PC-3 (cell line): Measurements from ENCODE around the gene AQP2. TPM values are rescaled to one million over a fixed set of nuclear protein-coding genes. Genes with fewer than 3 reads are reported as not detected.
A peak's percentile ranks its signal among the peaks of the same experiment; 100 is the strongest.

ENCODE experiments used
- ATAC-seq: fragments of 200-7000 bp; cut with Tn5 transposase; 2 replicates; pipeline ENCODE4 v1.9.1; 2020; ENCODE audit warnings: mild to moderate bottlenecking, moderate library complexity
- BruUV-seq: library from RNA; stranded (reverse); fragments of 400-500 nt; replicated peaks from 2 replicates; lab custom pipeline; 2021; lab: Mats Ljungman, UMichigan
- CTCF ChIA-PET: fragments of 300-600 bp; sonication (Branson Sonifier 250); formaldehyde crosslinking; loops from one replicate; lab custom pipeline; 2022; ENCODE audit warnings: antibody characterized with exemption; lab: Charles Lee
- POLR2A ChIA-PET: fragments of 300-600 bp; sonication (Branson Sonifier 250); formaldehyde crosslinking; loops from one replicate; lab custom pipeline; 2022; ENCODE audit warnings: antibody characterized with exemption; ENCODE audit not compliant: unreplicated experiment; lab: Charles Lee
- DNase-seq: peaks from one replicate; pipeline ENCODE4 v3.0.0-alpha.2; 2015
- H2AFZ ChIP-seq: fragments of 300-600 bp; sonication (generic); 2 replicates; pipeline ENCODE4 v1.6.0; 2016; ENCODE audit warnings: antibody characterized with exemption, low read length
- H3F3A ChIP-seq: fragments of 300-600 bp; sonication (generic); one replicate; pipeline ENCODE4 v1.6.0; 2017; ENCODE audit warnings: antibody characterized with exemption, low read length, control low read depth, mild to moderate bottlenecking; ENCODE audit not compliant: unreplicated experiment
- H3K27ac ChIP-seq: fragments of 300-600 bp; sonication (generic); 2 replicates; pipeline ENCODE4 v1.5.1; 2016; ENCODE audit warnings: mild to moderate bottlenecking, low read length
- H3K27me3 ChIP-seq: fragments of 300-600 bp; sonication (generic); 2 replicates; pipeline ENCODE4 v1.6.1; 2016; ENCODE audit warnings: low read length, mixed read lengths
- H3K36me3 ChIP-seq: fragments of 300-600 bp; sonication (generic); 2 replicates; pipeline ENCODE4 v1.6.1; 2016; ENCODE audit warnings: low read depth, mixed run types, low read length, mixed read lengths
- H3K4me1 ChIP-seq: fragments of 300-600 bp; sonication (generic); 2 replicates; pipeline ENCODE4 v1.5.1; 2016; ENCODE audit warnings: low read length; ENCODE audit not compliant: insufficient read depth
- H3K4me2 ChIP-seq: fragments of 300-600 bp; sonication (generic); 2 replicates; pipeline ENCODE4 v1.6.0; 2016; ENCODE audit warnings: low read length
- H3K4me3 ChIP-seq: fragments of 300-600 bp; sonication (generic); 2 replicates; pipeline ENCODE4 v1.5.1; 2016; ENCODE audit warnings: mild to moderate bottlenecking, low read length, mixed read lengths
- H3K79me2 ChIP-seq: fragments of 300-600 bp; sonication (generic); 2 replicates; pipeline ENCODE4 v1.6.1; 2017; ENCODE audit warnings: low read length, mixed read lengths
- H3K9ac ChIP-seq: fragments of 300-600 bp; sonication (generic); 2 replicates; pipeline ENCODE4 v1.6.0; 2016; ENCODE audit warnings: mild to moderate bottlenecking, low read length
- H3K9me2 ChIP-seq: fragments of 300-600 bp; sonication (generic); replicated peaks from 2 replicates; pipeline ENCODE4 v1.6.1; 2016; ENCODE audit warnings: mixed run types, low read length, mixed read lengths
- H3K9me3 ChIP-seq: fragments of 300-600 bp; sonication (generic); 2 replicates; pipeline ENCODE4 v1.6.1; 2016; ENCODE audit warnings: low read length, mixed read lengths
- H4K20me1 ChIP-seq: fragments of 300-600 bp; sonication (generic); 2 replicates; pipeline ENCODE4 v1.6.1; 2016; ENCODE audit warnings: low read length, mixed read lengths
- CTCF ChIP-seq: fragments of 300-600 bp; sonication (generic); conservative IDR thresholded peaks from 2 replicates; pipeline ENCODE4 v1.5.1; 2017; ENCODE audit warnings: antibody characterized with exemption, low read depth, mild to moderate bottlenecking, low read length
- EZH2 ChIP-seq: fragments of 300-600 bp; sonication (generic); IDR thresholded peaks from one replicate; pipeline ENCODE4 v1.6.1; 2017; ENCODE audit warnings: antibody characterized with exemption, mild to moderate bottlenecking, low read length; ENCODE audit not compliant: unreplicated experiment
- EZH2phosphoT487 ChIP-seq: fragments of 300-600 bp; sonication (generic); IDR thresholded peaks from 2 replicates; pipeline ENCODE4 v1.6.1; 2018; ENCODE audit warnings: mild to moderate bottlenecking, antibody characterized with exemption, low read length, borderline replicate concordance
- intact Hi-C: fragments of 100-400 bp; cut with micrococcal nuclease; formaldehyde crosslinking; loops from 2 replicates; pipeline ENCODE4 v1.9.0; 2023
- total RNA-seq: library from RNA; depleted of rRNA; stranded (reverse); fragments of >200 nt; gene quantifications from 2 replicates; pipeline ENCODE4 v1.2.3, GENCODE V29; 2014

AQP2 gene
- total RNA-seq, 1 experiment from 2014 or later = not detected

DNA sequence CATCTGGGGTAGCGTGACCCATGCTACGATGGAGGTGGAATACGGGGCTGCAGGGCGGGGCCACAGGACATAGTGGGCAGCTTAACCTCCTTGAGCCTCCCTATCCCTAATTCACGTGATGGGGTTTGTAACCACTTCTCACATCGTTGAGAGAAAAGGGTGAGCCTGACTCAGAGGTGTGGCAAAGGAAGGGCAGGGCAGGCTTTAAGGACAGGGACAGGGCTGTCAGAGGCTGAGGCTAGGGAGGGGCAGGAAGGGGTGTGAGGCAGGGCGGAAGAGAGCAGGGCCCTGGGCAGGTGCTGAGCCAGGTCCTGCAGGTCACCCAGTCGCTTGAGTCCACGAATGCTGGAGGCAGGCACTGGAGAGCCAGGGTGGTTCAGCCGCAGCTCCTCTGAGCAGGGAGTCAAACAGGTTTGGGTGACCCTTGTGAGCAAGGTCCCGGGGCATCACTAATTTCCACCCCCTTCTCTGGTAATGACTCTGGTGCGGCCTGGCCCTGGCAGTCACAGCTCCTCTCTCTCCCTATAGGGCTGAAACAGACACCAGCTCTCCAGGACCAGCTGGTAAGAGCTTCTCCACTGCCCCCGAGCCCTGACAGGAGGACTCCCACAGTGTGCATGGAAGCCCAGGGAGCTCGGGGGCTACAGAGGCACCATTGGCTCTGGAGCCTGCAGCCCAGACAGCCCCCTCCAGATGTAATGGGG lies 7.5 kb upstream of the AQP2 start:
- Histone ChIP-seq H3K9me3 (no peaks in the 10 kb centered on the region), H2AFZ (peak overlapping the region; percentile 33; the same call in 1 of the 2 replicates), H3K4me1 (peaks cover 19% of the 10 kb centered on the region), H4K20me1 (no peaks in the 10 kb centered on the region), H3F3A (no peaks in the 10 kb centered on the region), H3K79me2 (no peaks in the 10 kb centered on the region), H3K9ac (no peak overlapping the region), H3K36me3 (no peaks in the 10 kb centered on the region), H3K27ac (no peak overlapping the region), H3K27me3 (no peaks in the 10 kb centered on the region), H3K4me3 (no peak overlapping the region), H3K4me2 (peak overlapping the region; percentile 6; the same call in 1 of the 2 replicates), H3K9me2 (no peaks in the 10 kb centered on the region)
- TF ChIP-seq EZH2 (no peak), CTCF (no peak), EZH2phosphoT487 (no peak)
- ChIA-PET POLR2A (no interaction called here), CTCF (no interaction called here)
- ATAC-seq = peak; percentile 84
- DNase-seq = peak; percentile 48
- BruUV-seq = no TSS peak
- intact Hi-C loops = no loop called here

DNA sequence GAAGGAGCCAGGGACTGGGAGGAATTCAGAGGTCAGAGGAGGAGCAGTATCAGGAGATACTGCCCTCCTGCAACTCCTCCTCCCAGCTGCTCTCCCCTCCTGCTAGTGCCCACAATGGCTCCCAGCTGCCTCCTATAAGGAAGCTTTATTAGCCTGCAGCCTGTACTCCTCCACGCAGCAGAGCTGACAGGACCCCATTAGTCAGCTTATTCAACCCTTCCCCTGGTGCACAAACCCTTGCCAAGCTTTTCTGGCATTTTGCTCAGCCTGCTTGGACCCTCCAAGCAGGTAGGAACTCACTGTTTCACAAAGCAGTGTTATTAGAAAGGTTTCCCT lies 6.9 kb upstream of the AQP2 start:
- intact Hi-C loops = no loop called here
- TF ChIP-seq EZH2phosphoT487 (no peak), EZH2 (no peak), CTCF (no peak)
- Histone ChIP-seq H3K4me2 (no peak overlapping the region), H3K9me2 (no peaks in the 10 kb centered on the region), H3K79me2 (no peaks in the 10 kb centered on the region), H2AFZ (no peak overlapping the region), H3K27ac (no peak overlapping the region), H4K20me1 (no peaks in the 10 kb centered on the region), H3K4me3 (no peak overlapping the region), H3F3A (no peaks in the 10 kb centered on the region), H3K9me3 (no peaks in the 10 kb centered on the region), H3K36me3 (no peaks in the 10 kb centered on the region), H3K9ac (no peak overlapping the region), H3K27me3 (no peaks in the 10 kb centered on the region), H3K4me1 (peaks cover 19% of the 10 kb centered on the region)
- ChIA-PET CTCF (no interaction called here), POLR2A (no interaction called here)
- ATAC-seq (no peak), DNase-seq (no peak)
- no TSS peak for BruUV-seq

DNA sequence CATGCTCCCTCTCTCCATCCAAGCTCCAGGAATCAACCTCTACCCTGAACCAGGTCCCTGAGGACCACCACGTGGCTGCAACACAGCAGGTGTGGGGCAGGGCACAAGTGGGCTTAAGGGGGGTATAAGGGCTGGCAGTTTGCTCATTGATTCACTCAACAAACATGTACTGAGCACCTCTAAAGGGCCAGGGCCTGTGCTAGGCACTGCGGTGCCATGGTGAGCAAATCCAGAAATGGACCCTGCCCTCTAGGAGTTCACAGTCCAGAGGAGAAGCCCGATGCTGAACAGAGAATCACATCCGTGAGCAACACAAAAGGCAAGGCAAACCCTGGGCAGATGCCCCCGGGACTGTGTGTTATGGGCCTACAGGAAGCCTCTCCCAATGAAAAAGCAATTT lies 6.5 kb upstream of the AQP2 start:
- intact Hi-C loops = no loop called here
- Histone ChIP-seq H3K27ac (no peak overlapping the region), H4K20me1 (no peaks in the 10 kb centered on the region), H3K4me2 (no peak overlapping the region), H2AFZ (no peak overlapping the region), H3K4me3 (no peak overlapping the region), H3K9me2 (no peaks in the 10 kb centered on the region), H3K79me2 (no peaks in the 10 kb centered on the region), H3K4me1 (peaks cover 19% of the 10 kb centered on the region), H3K36me3 (no peaks in the 10 kb centered on the region), H3K9me3 (no peaks in the 10 kb centered on the region), H3K27me3 (no peaks in the 10 kb centered on the region), H3F3A (no peaks in the 10 kb centered on the region), H3K9ac (no peak overlapping the region)
- ChIA-PET CTCF (no interaction called here), POLR2A (no interaction called here)
- no TSS peak for BruUV-seq
- TF ChIP-seq EZH2 (no peak), EZH2phosphoT487 (no peak), CTCF (no peak)
- DNase-seq (no peak), ATAC-seq (no peak)
